GM19395 (cell line): Measurements from ENCODE around the gene ULK3.

Experiments
- ATAC-seq: cut with Tn5 transposase; IDR thresholded peaks from one replicate; pipeline ENCODE4 v1.9.1; 2021; ENCODE audit warnings: mild to moderate bottlenecking, moderate library complexity; ENCODE audit not compliant: unreplicated experiment

The ULK3 gene

DNA sequence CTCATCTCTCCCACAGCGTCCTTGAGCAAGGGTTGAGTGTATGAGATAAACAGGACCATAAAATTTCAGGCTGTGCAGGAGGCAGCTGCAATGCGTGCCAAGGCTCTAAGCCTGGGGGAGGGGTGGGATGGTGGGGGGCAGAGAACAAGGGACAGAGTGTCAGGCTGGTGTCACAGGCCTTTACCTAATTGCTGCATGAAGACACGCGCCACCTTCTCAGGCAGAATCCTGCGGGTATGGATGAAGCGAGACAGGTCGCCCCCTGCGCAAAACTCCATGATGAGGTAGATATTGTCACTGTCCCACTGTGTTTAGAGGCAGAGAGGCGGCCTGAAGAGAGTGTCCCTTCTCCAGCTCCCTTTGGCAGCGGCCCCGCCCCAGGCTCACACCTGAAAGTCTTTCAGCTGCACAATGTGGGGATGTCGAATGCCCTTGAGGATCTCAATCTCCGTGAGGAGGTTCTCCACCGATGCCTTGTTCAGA is 1.0 kb downstream of the ULK3 start:
- no peak for ATAC-seq

DNA sequence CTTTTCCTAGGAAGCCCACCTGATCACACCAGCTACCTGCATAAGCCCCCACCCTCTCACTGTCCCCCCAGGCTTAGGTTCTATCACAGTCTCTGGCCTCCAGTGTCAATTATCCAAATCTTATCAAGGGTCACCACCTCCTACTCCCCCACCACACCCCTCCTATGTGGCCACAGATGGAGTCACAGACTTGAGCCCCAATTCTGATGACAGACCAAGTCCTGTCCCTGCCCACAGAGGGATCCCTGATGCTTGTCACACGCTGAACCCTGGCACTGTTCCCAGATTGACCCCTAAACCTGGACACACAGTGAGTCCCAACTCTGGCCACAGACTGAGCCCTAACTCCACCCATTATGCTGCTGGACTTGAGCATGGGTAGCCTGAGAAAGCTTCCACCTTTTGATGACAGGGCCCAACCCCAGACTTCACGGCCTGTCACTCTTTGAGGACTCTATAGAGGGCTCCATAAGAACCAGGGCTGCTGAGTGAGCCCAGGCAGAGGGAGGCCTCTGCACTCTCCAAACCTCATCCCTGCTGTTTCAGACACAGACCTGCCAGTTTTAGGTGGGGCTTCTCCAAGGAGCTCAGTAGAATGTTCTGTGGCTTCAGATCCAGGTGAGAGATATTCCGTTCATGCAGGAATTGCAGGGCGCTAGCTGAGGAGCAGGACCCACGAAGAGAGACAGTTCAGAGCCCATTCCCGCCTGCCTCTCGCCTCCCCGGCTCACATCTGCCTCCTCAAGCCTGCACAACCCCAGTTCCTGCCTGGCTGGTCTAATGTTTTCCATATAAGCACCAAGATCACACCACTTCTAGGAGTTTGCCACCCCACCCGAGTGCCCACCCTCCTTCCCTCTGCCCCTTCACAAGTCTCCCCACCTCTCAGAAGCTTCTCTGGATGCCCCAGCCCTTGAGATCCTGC is 1.8 kb downstream of the ULK3 start:
- no peak for ATAC-seq

DNA sequence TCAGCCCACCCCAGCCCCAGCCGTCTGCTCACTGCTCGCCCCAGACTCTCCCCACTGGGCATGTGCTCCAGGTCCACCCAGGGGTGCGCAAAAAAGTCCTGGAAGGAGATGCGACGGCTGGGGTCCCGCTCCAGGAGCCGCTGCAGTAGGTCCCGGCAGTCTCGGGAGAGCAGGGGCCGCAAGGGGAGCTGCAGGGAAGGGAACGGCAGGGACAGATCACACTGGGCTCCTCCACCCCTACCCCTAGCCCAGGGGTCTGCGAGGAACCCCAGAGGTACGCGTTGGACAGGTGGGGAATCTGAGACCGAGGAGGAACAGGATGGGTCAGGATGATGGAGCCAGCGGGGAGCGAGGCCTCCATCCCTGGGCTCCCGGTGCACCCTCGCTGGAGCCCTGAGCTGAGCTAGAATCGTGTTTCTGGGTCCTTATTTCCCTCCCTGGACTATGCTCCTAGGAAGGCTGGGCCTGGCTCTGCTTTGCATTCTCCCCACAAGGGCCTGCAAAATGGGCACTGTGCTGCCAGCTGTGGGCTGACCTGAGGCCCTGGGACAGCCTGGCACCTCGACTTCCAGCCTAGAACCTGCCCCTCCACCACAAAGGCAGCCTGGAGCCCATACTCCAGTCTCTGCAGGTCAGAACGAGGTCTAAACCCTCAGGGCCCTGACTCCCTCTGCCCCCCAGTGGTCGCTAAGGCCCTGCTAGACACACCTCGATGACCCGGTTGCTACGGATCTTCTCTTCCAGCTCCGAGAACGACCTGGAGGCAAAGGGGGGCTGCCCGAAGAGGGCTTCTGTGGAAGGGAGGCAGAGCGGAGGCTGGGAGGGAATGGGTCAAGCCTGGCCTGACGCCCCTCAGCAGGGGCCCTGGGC is 3.2 kb downstream of the ULK3 start:
- no peak for ATAC-seq

DNA sequence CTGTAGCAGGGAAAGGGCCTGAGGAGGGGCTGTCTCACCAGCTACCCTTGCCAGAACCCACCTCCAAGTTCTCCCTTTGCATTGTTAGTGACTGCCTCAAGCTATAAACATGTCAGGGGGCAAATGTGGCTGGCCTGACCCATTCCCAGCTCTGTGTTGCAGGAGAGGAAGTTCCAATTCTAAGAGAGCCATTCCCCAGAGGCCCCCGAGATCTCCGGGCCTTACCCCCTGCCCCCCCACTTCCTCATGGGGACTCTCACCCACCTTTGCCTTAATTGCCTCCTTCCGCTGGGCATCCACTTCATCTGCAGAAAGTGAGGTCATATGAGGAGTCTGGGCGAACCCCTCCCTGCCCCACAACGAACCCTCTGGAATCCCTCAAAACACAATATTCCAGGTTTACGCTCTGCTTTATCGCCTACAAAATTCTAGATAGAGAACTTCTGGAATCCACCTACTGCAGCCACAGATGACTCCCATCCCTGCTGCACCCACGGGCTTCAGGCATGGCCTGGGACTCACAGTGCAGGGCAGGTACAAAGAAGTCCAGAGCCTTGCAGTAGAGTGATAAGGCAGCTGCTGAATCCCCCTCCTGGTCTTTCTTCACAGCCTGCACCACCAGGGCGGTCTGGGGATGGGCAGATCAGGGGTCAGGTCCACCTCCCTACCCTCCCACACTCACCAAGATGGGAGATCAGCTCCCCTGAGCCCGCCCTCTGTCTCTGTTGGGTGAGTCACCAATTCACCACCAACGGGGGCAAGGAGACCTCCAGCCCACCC is 4.0 kb downstream of the ULK3 start:
- no peak for ATAC-seq

DNA sequence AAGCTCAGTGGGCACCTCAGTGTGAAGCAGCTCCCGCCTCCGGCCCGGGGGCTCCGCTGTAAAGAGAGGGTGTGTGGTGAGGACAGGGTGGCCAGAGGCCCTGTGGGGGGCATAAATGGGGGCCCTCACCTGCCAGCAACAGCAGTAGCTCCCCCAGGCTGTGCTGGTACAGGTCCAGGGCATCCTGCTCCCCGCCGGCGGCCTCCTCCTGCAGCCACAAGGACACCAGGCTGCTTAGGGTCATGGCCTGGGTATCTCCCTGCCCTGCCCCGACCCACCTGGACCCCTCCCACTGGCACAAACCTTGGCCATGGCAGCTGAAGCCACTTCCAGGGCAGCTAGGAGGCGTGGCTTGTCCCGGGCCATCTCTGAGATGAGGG is 4.8 kb downstream of the ULK3 start:
- no peak for ATAC-seq

DNA sequence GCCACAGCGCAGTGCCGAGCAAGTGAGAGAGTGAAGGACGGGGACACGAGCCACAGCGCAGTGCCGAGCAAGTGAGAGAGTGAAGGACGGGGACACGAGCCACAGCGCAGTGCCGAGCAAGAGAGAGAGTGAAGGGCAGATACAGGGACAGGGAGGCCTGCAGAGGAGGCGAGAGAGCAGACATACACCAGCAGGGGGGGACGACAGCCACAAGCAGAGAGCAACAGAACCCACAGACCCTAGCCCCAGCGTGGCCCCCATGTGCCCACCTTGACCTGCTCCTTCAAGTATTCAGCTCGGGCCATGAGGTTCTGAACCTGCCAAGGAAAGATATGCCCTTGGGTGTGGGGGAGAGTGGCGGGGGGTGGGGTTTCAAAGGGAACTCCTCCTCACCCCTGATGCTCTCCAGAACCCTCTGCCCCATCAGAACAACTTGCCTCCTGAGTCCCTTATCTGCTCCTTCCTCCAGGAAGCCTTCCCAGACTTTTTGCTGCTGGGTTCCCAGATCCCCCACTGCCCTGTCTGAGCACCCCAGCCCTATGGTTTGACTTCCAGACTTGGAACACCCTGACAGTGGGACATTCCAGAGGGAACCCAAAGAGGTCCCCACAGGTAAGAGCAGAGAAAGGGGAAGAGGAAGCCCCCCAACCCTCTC is 5.3 kb downstream of the ULK3 start:
- no peak for ATAC-seq

DNA sequence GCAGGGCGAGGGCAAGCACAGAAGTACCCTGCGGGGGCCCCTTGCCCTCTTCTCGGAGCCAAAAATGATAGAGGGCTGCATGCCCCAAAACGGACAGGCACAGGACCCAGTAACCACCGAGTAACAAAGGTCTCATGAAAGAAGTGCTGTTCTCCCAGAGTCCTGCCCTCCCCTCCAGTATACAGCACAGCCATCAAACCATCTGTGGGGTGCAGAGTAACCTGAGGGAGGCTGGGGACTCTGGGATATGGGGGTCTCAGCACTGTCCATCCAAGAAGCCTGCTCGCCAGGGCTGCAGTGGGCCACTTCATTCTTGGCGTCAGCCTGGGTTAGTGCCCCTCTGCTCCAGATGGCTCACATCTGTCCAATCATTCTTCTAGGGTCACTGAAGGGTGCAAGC is 6.1 kb downstream of the ULK3 start:
- no peak for ATAC-seq

DNA sequence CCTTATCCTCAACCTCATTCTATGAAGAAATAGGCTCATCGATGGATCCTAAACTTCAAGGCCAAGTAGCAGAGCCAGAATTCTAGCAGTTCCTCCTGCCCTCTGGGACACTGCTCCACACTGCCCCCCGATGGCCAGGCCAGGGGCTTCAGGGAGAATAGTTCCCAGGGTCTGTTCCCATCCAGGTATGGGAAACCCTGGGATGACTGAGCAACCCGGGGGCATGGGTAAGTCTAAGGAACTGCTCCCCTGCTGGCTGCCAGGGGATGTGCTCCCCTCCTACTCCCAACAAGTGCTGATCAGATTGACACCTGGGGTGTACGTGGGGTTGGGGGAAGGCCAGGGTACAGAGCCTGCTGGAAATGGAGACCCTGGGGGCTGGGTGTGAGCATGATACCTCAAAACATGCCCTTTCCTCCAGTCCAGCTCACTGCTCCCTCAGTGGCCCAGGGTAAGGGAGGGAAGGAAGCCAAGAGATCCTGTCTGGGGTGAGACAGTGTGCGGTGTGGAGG is 7.6 kb downstream of the ULK3 start:
- no peak for ATAC-seq

DNA sequence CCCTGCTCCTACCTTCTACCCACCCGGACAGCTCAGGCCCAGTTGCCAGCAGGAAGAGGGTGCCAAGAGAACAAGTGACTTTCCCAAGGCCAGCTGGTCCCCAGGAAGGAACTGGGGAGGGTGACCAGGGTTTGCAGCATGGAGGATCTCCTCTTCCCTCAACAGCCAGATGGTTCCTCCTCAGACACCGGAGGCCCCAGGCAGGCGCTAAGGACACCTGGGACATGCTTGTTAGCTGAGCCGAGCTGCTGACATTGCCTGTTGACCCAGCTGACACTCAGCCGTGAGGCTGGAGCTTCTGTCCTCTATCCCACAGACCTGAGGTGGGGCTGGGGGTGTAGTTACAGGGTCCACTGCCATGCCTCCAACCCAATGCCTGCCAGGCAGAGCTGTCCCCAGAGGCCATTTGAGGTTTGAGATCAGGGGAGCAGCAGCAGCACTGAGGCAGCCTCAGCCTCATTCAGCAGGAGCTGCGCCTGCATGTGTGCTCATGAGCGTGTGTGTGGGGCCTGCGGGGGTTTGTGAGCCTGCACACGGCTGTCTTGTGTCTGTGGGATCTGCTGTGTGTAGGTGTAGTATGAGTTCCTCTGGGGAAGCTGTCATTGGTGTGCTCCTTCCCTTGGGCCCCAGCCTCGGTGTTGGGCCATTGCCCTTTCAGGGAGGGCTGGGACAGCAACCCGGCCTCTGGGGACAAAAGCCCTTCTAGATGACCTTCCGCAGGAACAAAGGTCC is 9.4 kb downstream of the ULK3 start:
- no peak for ATAC-seq

DNA sequence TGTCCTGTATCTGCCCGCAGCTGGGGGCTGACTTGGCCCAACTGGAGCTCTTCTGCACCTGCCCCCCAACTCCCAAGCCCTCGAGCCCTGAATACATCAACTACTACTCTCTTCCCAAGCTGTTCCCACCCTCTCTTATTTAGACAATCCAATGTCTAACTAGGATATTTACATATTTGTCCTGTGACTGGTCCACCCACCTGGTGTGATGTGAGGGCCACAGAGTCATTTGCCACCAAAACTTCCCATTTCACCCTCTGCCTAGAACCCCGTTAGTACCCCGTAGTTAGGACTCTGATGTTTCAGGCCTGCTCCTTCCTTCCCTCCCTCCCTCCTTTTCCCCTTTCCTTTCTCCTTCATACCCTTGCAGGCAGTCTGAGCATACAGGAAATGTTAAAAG is 10.1 kb downstream of the ULK3 start:
- ATAC-seq: no peak

DNA sequence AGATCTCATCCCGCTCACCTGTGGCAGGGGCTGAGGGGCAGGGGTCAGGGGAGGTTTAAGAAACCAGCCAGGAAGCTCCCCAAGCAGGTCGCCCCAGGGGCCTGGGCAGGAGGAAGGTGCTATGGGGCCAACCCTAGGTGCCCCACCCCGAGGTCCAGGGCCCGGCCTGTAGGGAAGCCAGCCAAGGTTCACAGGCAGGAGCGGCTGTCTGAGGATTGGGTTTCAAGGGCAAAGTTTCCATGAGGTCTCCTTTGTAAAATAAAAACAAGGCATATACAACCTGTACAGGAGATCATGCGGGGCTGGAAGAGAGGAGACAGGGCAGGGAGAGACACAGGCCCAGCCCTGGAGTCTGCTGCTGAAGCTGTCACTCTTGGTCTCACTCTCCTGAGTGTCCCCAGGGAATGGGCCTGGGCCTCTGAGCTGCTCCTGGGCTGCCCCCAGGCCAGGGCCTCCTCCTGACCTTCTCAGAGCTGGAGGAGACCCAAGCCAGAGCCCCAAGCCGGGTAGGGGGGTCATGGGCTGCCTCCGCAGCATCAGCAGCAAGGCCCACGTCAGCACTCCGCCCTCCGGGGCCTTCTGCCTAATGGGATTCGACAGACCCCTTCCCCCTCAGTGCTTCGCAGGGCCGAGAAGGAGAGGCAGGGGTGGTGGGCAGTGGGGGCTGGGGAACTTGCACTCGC is 11.0 kb downstream of the ULK3 start:
- ATAC-seq: no peak

DNA sequence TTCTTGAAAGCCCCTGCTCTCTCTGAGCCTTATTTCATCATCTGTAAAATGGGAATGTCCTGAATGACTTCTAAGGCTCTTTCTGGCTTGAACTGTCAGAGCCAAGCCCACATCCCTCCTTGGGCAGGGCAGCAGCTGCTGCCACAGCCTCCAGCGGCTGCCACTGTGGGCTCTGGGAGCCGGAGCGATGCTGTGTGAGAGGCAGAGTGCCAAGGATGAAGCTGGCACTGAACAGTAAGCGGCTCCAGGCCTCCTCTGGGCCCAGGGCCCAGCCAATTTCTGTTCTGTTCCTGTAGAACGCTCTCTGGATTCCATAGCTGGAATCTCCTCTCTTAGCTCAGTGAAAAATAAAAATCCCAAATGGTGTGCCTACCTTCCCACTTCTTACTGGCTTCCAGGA is 12.1 kb downstream of the ULK3 start:
- no peak for ATAC-seq

DNA sequence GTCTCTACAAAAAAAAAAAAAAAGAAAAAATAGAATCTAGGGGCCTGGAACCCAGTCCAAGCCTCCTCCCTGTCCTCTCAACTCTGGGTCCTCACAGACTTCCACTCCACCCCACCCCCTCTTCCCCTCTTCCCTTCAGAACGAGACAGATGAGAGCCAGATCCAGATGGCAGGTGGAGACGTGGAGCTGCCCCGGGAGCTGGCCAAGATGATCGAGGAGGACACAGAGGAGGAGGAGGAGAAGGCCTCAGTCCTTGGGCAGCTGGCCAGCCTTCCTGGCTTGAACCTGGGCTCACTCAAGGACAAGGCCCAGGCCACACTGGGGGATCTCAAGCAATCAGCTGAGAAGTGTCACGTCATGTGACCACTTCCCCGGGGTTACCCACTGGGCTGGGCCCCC is 13.0 kb downstream of the ULK3 start:
- no peak for ATAC-seq

DNA sequence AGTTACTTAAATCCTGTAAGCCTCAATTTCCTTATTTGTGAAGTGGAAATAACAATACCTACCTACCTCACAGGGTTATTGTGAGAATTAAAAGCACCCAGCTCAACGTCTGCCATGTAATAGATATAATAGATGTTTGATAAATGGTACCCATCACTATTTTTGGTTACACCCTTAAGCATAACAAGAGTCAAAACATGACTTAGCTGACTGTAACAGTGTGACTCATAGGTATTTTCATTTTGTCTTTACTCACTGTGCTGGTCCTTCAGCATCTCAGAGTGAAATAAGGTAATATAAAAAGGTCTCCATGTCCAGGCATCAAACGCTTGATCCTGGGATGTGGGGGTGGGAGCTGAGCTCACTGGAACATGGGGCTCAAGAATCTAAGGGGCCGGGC is 13.5 kb downstream of the ULK3 start:
- no peak for ATAC-seq

DNA sequence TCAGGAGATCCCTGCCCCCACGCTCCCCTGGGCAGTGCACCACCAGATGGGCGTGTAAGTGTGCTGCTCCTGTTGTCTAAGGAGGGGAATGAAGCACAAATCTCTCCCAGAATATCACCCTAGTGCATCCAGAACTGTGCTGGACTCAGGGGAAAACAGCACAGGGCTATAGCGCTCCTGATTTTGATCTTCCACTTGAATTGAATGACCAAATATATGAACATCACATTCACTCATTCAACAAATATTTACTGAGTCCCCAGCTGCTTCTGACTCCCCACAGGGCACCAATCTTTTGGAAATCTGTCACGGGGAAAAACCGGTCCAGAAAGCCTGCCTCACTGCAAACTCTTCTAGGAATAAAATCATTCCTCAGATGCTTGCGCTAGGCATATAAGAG is 14.1 kb downstream of the ULK3 start:
- ATAC-seq: no peak

DNA sequence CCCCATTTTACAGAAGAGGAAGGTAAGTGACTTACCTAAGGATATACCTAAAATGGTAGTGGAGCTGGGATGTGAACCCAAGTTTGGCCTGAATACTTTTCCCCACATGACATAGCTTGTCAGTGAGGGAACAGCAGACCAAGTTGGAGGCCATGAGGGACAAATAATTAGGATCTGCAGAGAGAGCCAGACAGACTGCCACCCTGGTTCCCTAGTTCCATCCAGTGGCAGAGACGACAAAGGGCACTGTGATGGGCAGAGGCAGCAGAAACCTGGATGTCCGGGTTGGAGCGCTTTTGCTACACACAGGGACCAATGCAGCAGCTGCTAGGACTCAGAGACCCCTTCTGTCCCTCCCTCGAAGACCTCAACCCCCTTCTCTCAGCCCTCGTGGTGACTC is 15.3 kb downstream of the ULK3 start:
- no peak for ATAC-seq

DNA sequence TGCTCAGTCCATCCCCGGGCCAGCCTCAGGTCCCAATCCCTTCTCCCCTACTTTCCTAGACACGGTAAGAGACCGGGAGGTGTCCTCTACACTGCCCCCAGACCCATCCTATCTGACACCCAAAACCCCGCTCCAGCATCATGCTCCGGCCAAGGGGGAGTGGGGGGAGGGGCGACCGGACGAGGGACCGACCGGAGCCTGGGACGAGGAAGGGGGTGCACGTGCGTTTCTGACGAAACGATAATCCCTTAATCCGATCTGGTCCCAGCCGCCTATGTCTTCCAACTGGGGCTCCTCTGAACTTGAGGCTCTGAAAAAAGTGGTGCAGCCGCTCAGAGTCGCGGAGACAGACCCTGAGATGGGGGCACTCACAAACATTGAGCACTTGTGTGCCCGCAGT is 16.0 kb downstream of the ULK3 start:
- ATAC-seq: no peak

DNA sequence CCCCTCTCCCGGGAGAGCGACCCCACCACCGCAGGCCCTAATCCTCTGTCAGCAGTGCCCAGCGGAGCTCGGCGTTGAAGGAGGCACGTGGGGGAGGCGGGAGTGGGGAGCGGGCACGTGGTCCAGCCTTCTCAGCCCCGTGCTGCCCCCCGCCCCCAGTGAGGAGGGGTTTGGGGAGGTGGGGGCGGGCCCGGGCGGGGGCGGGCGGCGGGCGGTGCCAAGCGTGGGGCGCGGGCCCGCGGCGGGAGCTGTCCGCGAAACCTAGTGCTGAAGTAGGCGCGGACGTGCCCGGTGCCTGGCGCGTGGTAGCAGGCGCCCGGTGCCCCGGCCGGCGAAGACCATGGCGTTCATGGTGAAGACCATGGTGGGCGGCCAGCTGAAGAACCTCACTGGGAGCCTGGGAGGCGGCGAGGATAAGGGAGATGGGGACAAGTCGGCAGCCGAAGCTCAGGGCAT is 16.6 kb downstream of the ULK3 start, which contains the start of gene CPLX3:
TSS of gene CPLX3 (plus strand) at position 264 of the 456 bp plus-strand sequence. CDS start at position 341, 77 bp downstream.
- ATAC-seq: no peak

DNA sequence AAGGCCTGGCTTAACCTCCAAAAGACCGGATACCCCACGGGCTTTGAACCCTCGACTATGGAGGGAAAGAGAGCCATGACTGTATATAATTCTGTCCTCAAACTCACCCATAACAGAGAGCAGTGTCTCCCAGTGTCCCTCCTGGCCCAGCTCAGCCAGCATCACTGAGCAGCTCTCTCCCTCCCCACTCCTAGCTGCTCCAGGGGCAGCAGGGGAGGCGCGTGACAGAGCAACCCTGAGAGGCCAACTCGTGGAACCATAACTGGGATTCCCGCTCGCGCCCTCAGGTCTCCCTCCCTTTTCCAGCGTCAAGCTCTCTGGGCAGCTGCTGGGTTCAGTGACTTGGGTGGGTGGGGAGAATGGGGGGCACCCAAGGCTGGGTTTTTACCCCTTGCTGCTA is 17.1 kb downstream of the ULK3 start:
- no peak for ATAC-seq
